SU-DHL-6 (cell line): Measurements from ENCODE around the gene ITGA1.

Source experiments
- H2AFZ ChIP-seq: fragments of 200-600 bp; sonication (generic); 2 replicates; pipeline ENCODE4 v1.6.1; 2014; ENCODE audit warnings: low read depth, mild to moderate bottlenecking, moderate library complexity, mixed read lengths, antibody characterized with exemption, low read length; ENCODE audit not compliant: severe bottlenecking
- H3F3A ChIP-seq: fragments of 200-600 bp; shearing (Covaris generic); 2 replicates; pipeline ENCODE4 v1.6.0; 2016; ENCODE audit warnings: antibody characterized with exemption, mild to moderate bottlenecking; ENCODE audit not compliant: insufficient read depth
- H3K27ac ChIP-seq: fragments of 200-600 bp; sonication (generic); 2 replicates; pipeline ENCODE4 v1.5.1; 2016; ENCODE audit warnings: low read depth, mild to moderate bottlenecking, low read length, moderate library complexity, mixed read lengths
- H3K27me3 ChIP-seq: fragments of 200-600 bp; sonication (generic), shearing (Covaris generic); 2 replicates; pipeline ENCODE4 v1.6.0; 2014; ENCODE audit warnings: mild to moderate bottlenecking, low read length
- H3K36me3 ChIP-seq: fragments of 200-600 bp; sonication (generic); 2 replicates; pipeline ENCODE4 v1.6.1; 2014; ENCODE audit warnings: mild to moderate bottlenecking, low read length, mixed read lengths
- H3K4me2 ChIP-seq: fragments of 300-600, 200-600 bp; shearing (Covaris generic), sonication (generic); 2 replicates; pipeline ENCODE4 v1.6.0; 2014; ENCODE audit warnings: low read length, low read depth, mild to moderate bottlenecking; ENCODE audit not compliant: poor library complexity, severe bottlenecking
- H3K4me3 ChIP-seq: fragments of 200-600 bp; sonication (generic); 2 replicates; pipeline ENCODE4 v1.5.1; 2014; ENCODE audit warnings: antibody characterized with exemption, low read length, mild to moderate bottlenecking, mixed read lengths; ENCODE audit not compliant: insufficient read depth, poor library complexity, severe bottlenecking
- H3K79me2 ChIP-seq: fragments of 200-600 bp; sonication (generic); 2 replicates; pipeline ENCODE4 v1.6.1; 2014; ENCODE audit warnings: mild to moderate bottlenecking, low read length, moderate library complexity; ENCODE audit not compliant: insufficient read depth
- H3K9ac ChIP-seq: fragments of 200-600 bp; sonication (generic); 2 replicates; pipeline ENCODE4 v1.7.0; 2014; ENCODE audit warnings: mild to moderate bottlenecking, low read length
- H3K9me2 ChIP-seq: fragments of 200-600 bp; sonication (generic); replicated peaks from 2 replicates; pipeline ENCODE4 v1.6.1; 2014; ENCODE audit warnings: low read length; ENCODE audit not compliant: insufficient read depth
- H3K9me3 ChIP-seq: fragments of 200-600 bp; sonication (generic); 2 replicates; pipeline ENCODE4 v1.6.1; 2014; ENCODE audit warnings: low read length, mixed read lengths; ENCODE audit not compliant: insufficient read depth
- H4K20me1 ChIP-seq: fragments of 200-600 bp; sonication (generic); 2 replicates; pipeline ENCODE4 v1.6.1; 2014; ENCODE audit warnings: low read depth, mild to moderate bottlenecking, antibody characterized with exemption, low read length, moderate library complexity, mixed read lengths
- EZH2phosphoT487 ChIP-seq: fragments of 200-600 bp; sonication (generic), shearing (Covaris generic); conservative IDR thresholded peaks from 2 replicates; pipeline ENCODE4 v1.6.1; 2018; ENCODE audit warnings: mild to moderate bottlenecking, antibody characterized with exemption, low read length, moderate library complexity, mixed read lengths
- TF ChIP-seq, protein P1 (sequence below): fragments of 200-600 bp; sonication (generic); IDR thresholded peaks from one replicate; pipeline ENCODE4 v1.5.1; 2017; ENCODE audit warnings: antibody characterized with exemption, mild to moderate bottlenecking, low read length, moderate library complexity; ENCODE audit not compliant: insufficient read depth, poor library complexity, severe bottlenecking

The ITGA1 gene

DNA sequence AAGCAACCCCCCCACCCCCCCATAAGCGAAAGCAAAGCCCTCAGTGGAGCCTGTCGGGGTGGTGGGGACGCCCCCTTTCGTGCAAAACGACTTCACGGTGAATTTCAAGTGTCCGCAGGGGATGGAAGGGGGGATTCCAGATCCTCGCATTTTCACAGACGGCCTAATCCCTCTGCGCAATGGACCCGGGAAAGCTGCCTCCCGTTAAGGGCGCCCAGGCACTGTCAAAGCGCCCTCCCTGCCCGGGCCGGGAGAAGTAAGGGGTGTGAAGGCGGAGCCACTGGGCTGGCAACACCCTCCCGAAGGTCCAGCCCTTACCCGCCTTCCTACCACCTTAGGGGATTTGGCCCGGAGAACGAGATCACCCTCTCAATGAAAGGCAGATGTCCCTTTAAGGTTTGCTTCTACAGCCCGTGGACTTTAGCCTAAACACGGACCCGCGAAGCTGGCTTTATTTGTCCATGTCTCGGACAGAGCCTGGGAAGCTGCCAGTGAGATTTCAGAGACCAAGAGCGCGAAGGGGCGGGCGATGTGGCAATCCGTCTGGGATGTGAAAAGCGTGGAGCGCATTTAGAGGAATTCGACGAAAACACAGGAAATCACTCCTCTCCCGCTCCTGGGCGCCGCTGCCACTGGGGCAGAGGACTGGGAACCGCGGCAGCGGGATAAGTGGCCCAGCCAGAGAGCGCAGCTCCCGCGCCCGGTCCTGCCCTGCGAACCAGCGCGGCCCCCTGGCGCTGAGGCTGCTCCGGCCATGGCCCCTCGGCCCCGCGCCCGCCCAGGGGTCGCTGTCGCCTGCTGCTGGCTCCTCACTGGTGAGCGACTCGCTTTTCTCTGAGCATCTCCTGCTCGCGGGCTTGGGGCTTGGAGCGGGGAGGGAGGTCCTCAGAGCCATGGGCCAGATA, at the start of gene ITGA1, which contains the start of gene PELO:
TSS of gene ITGA1 (plus strand) at position 317 of the 905 bp plus-strand sequence. CDS start at position 755, 438 bp downstream.
TSS of gene PELO (plus strand) at position 317 of the 905 bp plus-strand sequence. CDS start 12,479 bp downstream, outside the sequence.
- H3F3A ChIP-seq = no peaks in the 10 kb centered on the region
- H3K4me2 ChIP-seq = peak within 1 kb of the TSS; percentile 18
- no peaks in the 10 kb centered on the region for H3K36me3 ChIP-seq
- no peaks in the 10 kb centered on the region for H3K27me3 ChIP-seq
- no peaks in the 10 kb centered on the region for H3K79me2 ChIP-seq
- no peaks in the 10 kb centered on the region for H3K9me3 ChIP-seq
- H2AFZ ChIP-seq = no peak within 1 kb of the TSS
- no peaks in the 10 kb centered on the region for H3K9me2 ChIP-seq
- no peak for TF ChIP-seq EZH2phosphoT487
- TF ChIP-seq, protein P1, sequence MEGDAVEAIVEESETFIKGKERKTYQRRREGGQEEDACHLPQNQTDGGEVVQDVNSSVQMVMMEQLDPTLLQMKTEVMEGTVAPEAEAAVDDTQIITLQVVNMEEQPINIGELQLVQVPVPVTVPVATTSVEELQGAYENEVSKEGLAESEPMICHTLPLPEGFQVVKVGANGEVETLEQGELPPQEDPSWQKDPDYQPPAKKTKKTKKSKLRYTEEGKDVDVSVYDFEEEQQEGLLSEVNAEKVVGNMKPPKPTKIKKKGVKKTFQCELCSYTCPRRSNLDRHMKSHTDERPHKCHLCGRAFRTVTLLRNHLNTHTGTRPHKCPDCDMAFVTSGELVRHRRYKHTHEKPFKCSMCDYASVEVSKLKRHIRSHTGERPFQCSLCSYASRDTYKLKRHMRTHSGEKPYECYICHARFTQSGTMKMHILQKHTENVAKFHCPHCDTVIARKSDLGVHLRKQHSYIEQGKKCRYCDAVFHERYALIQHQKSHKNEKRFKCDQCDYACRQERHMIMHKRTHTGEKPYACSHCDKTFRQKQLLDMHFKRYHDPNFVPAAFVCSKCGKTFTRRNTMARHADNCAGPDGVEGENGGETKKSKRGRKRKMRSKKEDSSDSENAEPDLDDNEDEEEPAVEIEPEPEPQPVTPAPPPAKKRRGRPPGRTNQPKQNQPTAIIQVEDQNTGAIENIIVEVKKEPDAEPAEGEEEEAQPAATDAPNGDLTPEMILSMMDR = no peak
- H3K4me3 ChIP-seq = no peak within 1 kb of the TSS
- no peak within 1 kb of the TSS for H3K9ac ChIP-seq
- no peak within 1 kb of the TSS for H3K27ac ChIP-seq
- no peaks in the 10 kb centered on the region for H4K20me1 ChIP-seq

DNA sequence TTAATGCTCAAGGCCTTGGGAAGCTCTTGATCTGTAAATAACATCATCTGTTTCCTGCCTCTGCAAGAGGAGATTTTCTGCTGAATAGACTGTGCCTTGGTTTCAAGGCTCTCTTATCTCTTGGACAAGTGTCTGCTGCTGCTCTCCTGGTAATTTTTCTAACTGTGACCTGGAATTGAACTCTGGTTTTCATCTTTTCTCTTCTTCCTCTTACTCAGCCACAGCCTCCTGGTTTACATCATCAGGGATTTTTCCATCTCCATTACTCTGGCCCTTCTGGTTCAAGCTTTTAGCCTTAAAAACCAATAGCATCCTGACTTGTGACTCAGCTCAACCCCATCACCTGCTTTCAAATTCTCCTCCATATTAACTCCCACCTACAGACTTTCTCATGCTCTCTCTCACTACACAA, 49.6 kb upstream of the ITGA1 start:
- no peaks in the 10 kb centered on the region for H3K9me3 ChIP-seq
- H3K4me2 ChIP-seq = no peak overlapping the region
- H3K79me2 ChIP-seq = no peaks in the 10 kb centered on the region
- 0 out of 2 replicates have a peak, but pooled peaks cover 7% of the 10 kb centered on the region for H3K9me2 ChIP-seq
- H4K20me1 ChIP-seq = no peaks in the 10 kb centered on the region
- no peak overlapping the region for H3K9ac ChIP-seq
- H3K36me3 ChIP-seq = no peaks in the 10 kb centered on the region
- TF ChIP-seq, protein P1 = no peak
- no peak for TF ChIP-seq EZH2phosphoT487
- no peak overlapping the region for H3K4me3 ChIP-seq
- H3F3A ChIP-seq = no peaks in the 10 kb centered on the region
- H3K27ac ChIP-seq = no peak overlapping the region
- H2AFZ ChIP-seq = no peak overlapping the region
- no peaks in the 10 kb centered on the region for H3K27me3 ChIP-seq

DNA sequence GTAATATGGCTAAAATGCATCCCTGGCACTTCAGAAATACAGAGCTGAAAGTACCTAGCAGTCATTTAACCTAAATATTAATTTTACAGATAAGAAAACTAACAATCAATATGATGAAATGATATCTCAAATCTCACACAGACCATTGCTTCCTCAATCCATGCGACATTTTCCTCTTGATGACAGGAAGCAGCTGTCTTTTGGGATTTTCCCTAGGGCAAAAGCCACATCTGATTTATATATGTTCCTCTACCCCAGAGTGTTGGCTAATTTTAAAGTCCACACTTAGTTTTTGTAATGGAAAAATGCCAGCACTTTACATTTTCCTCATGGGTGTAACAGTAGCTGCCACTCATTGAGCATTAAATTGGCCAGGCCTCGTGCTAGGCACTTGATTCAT, 47.7 kb upstream of the ITGA1 start:
- Histone ChIP-seq H3K9ac (no peak overlapping the region), H4K20me1 (no peaks in the 10 kb centered on the region), H3K4me2 (no peak overlapping the region), H3K27ac (no peak overlapping the region), H3K79me2 (no peaks in the 10 kb centered on the region), H3K36me3 (no peaks in the 10 kb centered on the region), H3K4me3 (no peak overlapping the region), H3K9me3 (no peaks in the 10 kb centered on the region), H2AFZ (no peak overlapping the region), H3K9me2 (0 out of 2 replicates have a peak, but pooled peaks cover 7% of the 10 kb centered on the region), H3F3A (no peaks in the 10 kb centered on the region), H3K27me3 (no peaks in the 10 kb centered on the region)
- TF ChIP-seq EZH2phosphoT487 = no peak
- TF ChIP-seq, protein P1 = no peak
